ENCODE results near the gene XAGE3. TPM values are rescaled to one million over a fixed set of nuclear protein-coding genes. Genes with fewer than 3 reads are reported as not detected.
"Not testable (repeated sequence)": the region's sequence is repeated elsewhere in the genome, so short reads cannot be mapped to it uniquely, and the experiment has no call there.

XAGE3 gene
- total RNA-seq, 2 donors from 2014 or later: not detected

GRCh38 chrX:52856991-52857525 is 10.8 kb downstream of the XAGE3 start:
- ATAC-seq; intact Hi-C loops (cut with DNase I); DNase-seq: not testable (repeated sequence)

- ATAC-seq: no peak
- DNase-seq: no peak
- intact Hi-C loops (cut with DNase I): no loop called here
Observed at GRCh38 chrX:52852110-52852860, 15.6 kb downstream of the XAGE3 start.

DNA sequence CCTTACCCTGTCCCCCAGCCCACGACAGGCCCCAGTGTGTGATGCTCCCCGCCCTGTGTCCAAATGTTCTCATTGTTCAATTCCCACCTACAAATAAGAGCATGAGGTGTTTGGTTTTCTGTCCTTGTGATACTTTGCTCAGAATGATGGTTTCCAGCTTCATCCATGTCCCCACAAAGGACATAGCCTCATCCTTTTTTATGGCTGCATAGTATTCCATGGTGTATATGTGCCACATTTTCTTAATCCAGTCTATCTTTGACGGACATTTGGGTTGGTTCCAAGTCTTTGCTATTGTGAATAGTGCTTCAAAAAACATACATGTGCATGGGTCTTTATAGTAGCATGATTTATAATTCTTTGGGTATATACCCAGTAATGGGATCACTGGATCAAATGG is 24.3 kb downstream of the XAGE3 start:
- intact Hi-C loops (cut with DNase I); DNase-seq; ATAC-seq: not testable (repeated sequence)

- intact Hi-C loops (cut with DNase I): no loop called here
- no peak for DNase-seq
- ATAC-seq: no peak
Observed at GRCh38 chrX:52839137-52839536, 28.7 kb downstream of the XAGE3 start.

- intact Hi-C loops (cut with DNase I): no loop called here
- no peak for DNase-seq
- no peak for ATAC-seq
Observed at GRCh38 chrX:52830551-52830950, 37.3 kb downstream of the XAGE3 start.

DNA sequence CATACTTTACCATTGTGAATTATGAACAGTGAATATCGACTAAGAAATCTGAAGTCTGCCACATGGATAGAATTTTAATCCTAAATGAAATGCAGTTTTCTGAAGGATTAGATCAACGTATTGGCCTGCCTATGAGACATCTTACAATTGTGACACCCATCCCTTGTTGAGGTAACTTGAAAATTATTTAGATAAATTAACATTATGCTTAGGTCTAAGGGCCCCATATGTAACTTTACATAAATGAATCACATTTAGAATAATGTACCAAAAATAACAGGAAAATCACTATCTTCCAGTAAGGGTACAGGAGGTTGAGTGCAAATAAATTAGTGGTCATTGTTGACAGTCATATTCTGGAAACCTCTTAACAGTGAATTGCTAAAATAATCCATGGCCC is 43.3 kb downstream of the XAGE3 start:
- intact Hi-C loops (cut with DNase I): no loop called here
- no peak for ATAC-seq
- no peak for DNase-seq

- intact Hi-C loops (cut with DNase I): no loop called here
- no peak for DNase-seq
- ATAC-seq: no peak
Observed at GRCh38 chrX:52821079-52821760, 46.7 kb downstream of the XAGE3 start.

- intact Hi-C loops (cut with DNase I): no loop called here
- DNase-seq (no peak), ATAC-seq (no peak)
Observed at GRCh38 chrX:52819788-52820187, 48.1 kb downstream of the XAGE3 start.

Other genes starting within 250 kb of the XAGE3 start
- not detected for gene SSX7, start 213.2 kb downstream of the XAGE3 start, total RNA-seq
- gene SSX2, start 160.9 kb downstream of the XAGE3 start, total RNA-seq: not detected
- gene SSX2B, start 116.8 kb downstream of the XAGE3 start, total RNA-seq: not detected
- gene SPANXN5, start 70.7 kb downstream of the XAGE3 start, total RNA-seq: not detected
- not detected for gene XAGE5, start 56.8 kb downstream of the XAGE3 start, total RNA-seq
- gene FAM156B, start 29.2 kb upstream of the XAGE3 start, total RNA-seq: 10 to 100 TPM; 12.1 to 12.6 TPM
- gene FAM156A, start 90.4 kb upstream of the XAGE3 start, total RNA-seq: 10 to 100 TPM in 1 of 2 donors, 1 to 10 TPM in 1; 9.9 to 14.2 TPM
- gene GPR173, start 180.7 kb upstream of the XAGE3 start, total RNA-seq: 1 to 10 TPM; 1.3 to 2.8 TPM
- gene TSPYL2, start 214.3 kb upstream of the XAGE3 start, total RNA-seq: 10 to 100 TPM; 33.5 to 37.4 TPM
- 1 to 10 TPM; 5.4 to 5.7 TPM for gene KANTR, start 226.1 kb upstream of the XAGE3 start, total RNA-seq

Measured in left cardiac atrium (tissue), 4 donors.